A673 (cell line): ENCODE measurements around the gene CCDC106.

Experiments
- EZH2 ChIP-seq: fragments of 200-600 bp; sonication (generic); IDR thresholded peaks from 2 replicates; pipeline ENCODE4 v1.6.1; 2017; ENCODE audit warnings: borderline replicate concordance, low read depth, mild to moderate bottlenecking, mixed read lengths, antibody characterized with exemption, low read length; ENCODE audit not compliant: poor library complexity, severe bottlenecking
- TF ChIP-seq, protein P1 (sequence below): fragments of 300-800, 200-600 bp; sonication (generic); conservative IDR thresholded peaks from 2 replicates; pipeline ENCODE4 v1.5.1; 2017; ENCODE audit warnings: low read depth, mild to moderate bottlenecking, antibody characterized with exemption, low read length, moderate library complexity, mixed read lengths

DNA sequence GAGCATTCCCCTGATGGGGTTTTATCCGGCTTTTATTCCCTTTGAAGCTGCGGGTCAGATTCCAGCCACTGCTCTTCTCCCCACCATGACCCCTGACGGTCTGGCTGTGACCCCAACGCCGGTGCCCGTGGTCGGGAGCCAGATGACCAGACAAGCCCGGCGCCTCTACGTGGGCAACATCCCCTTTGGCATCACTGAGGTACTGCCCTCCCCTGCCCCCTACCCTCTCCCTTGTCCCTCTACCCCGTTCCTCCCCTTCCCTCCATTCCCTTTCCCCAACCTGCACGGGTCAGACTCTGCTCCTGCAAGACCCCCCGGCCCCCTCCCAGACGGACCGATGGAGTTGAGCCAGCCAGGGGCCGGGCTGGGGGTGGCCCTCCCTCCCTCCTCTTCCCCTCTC, 13.0 kb downstream of the CCDC106 start:
- TF ChIP-seq, protein P1, sequence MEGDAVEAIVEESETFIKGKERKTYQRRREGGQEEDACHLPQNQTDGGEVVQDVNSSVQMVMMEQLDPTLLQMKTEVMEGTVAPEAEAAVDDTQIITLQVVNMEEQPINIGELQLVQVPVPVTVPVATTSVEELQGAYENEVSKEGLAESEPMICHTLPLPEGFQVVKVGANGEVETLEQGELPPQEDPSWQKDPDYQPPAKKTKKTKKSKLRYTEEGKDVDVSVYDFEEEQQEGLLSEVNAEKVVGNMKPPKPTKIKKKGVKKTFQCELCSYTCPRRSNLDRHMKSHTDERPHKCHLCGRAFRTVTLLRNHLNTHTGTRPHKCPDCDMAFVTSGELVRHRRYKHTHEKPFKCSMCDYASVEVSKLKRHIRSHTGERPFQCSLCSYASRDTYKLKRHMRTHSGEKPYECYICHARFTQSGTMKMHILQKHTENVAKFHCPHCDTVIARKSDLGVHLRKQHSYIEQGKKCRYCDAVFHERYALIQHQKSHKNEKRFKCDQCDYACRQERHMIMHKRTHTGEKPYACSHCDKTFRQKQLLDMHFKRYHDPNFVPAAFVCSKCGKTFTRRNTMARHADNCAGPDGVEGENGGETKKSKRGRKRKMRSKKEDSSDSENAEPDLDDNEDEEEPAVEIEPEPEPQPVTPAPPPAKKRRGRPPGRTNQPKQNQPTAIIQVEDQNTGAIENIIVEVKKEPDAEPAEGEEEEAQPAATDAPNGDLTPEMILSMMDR = no peak
- no peak for TF ChIP-seq EZH2
